HG03575 (cell line): ENCODE measurements around the gene CORO6.

ENCODE experiments used
- ATAC-seq: cut with Tn5 transposase; IDR thresholded peaks from one replicate; pipeline ENCODE4 v1.9.1; 2021; ENCODE audit not compliant: unreplicated experiment, insufficient number of reproducible peaks, low FRiP score; ENCODE audit errors: extremely low read depth

CORO6 gene

DNA sequence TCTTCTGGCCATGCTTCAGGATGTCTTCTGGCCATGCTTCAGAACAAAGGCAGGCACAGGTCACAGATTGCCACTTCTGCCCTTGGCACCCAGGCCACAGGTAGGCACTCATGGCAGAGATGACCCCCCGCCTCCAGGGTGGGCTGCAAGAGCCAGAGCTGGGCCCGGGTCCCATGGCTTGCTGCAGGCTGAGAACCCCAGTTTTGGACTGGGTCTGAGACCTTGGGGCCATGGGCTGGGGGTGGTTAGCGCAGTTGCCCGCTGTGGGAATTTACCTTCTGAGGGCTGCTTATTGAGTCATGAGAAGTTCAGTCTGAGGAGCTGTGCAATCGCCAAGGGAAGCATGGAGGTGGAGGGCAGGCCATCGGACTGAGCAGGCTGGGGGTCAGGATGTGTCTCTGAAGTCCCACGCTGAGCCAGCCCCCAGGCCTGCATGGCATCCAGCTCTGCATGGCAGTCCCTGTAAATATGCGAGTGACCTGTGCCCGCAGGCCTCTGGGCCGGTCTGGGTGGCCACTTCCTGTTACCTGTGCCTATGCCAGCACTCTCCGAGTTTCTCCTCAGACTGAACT lies 28.1 kb downstream of the CORO6 start:
- no peak for ATAC-seq

DNA sequence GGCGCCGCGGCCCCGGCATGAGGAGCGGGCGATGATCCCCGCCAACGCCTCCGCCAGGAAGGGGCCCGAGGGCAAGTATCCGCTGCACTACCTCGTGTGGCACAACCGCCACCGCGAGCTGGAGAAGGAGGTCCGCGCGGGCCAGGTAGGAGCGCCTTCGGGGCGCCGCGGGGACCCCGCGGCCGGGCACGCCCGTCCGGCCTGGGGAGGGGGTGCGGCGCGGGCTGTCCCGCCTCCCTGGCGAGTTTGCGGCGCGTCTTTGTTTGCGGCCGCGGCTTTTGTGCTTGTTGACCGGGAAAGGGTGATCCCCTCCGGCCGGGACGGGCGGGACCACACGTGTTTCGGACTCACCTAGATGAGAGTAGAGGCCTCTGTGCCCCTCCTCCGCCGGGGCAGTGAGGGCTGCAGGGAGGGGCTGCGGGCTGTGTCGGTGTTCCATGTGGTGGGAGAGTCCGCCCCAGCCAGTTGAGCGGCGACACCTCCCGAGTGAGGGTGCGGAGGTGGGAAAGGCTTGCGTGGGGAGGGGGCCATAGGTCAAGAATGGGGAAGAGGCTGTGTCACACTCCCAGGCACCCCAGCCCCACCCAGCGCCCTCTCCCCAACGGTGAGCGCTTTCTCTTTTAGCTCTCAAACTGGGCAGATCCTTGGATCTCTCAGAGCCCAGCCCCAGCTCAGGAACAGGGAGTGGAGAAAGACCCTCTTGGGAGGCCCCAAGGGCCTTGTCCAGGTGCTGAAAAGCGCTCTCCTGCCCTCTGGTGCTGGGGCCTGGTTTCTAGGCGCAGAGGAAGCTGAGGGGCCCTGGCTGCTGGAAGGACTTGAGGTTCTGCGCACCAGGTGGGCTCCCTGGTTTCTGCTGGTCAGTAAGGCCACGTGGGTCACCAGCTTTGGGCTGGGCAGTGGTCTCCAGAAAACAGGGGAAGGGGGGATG lies 28.9 kb downstream of the CORO6 start:
- no peak for ATAC-seq

DNA sequence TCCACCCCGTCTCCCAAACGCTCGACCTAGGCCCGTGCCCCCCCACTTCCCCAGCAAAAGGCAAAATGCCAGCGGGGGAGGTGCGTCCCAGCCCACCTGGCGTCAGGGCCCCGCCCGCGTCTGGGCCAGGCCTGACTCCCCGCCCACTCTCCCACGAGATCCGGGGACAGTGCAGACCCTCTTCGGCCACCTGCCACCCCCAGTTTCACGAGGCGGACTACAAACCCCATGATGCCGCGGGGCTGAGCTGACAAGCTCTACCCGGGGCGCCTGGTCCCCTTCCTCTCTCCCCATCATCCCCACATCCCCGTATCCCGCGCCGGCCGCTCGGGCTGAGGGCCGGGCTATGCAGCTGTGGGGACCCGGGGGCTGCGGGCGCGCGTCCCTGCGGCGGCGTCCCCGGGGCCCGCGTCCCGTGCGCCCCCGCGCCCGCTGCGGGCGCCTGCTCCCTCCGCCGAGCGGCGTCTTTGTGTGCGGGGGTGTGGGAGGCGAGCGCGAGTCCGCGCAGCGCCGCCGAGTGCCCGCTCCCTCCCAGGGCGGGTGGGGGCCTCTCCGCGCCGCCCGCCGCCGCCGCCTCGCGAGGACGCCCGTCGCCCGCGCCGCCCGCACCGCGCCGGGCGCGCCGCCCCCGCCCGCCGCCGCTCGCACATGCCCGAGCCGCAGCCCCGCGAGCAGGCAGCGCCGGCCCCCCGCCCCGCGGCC lies 29.7 kb downstream of the CORO6 start, which contains the start of gene ANKRD13B:
Gene ANKRD13B (plus strand): TSS at position 283 of the 702 bp plus-strand sequence. CDS start 490 bp downstream, outside the sequence.
- no peak for ATAC-seq

DNA sequence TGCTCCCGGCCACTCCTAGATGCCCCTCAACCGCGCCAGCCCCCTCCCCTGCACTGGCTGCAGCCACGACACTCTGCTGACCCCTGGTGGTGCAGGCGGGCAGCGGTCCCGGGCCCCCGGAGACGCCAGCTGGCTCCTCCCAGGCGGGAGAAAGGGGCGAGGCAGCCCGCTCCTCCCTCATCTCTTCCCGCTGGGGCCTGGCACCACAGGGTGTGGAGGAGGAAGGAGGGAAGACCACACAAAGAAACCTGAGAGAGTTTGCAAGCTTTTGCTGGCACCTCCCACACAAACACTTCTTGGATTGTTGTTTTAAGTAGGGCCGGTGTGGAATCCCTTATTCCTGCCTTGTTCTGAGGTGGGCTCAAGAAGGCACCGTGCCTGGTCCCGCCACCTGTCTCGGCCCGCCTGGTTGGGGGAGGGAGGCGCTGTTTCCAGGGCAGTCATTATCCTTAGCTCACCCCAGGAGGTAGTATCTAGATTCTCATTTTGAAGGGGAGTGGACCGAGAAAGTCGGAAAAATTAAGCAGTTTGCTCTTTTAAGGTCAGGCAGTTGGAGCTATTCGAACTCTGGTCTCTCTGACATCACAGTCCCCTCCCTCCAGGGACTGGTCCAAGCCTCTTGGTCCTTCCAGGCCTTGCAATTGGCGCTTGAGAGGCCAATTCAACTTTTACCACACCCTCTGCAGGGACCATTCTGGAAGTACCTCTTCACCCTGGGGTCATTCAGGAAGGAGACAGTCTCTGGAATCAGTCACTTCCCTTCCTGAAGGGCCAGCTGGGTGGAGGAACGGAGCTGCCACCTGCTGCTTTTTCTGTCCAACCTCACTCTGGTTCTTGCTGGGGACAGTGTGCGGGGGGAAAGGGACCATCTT lies 30.7 kb downstream of the CORO6 start:
- ATAC-seq, result no peak

DNA sequence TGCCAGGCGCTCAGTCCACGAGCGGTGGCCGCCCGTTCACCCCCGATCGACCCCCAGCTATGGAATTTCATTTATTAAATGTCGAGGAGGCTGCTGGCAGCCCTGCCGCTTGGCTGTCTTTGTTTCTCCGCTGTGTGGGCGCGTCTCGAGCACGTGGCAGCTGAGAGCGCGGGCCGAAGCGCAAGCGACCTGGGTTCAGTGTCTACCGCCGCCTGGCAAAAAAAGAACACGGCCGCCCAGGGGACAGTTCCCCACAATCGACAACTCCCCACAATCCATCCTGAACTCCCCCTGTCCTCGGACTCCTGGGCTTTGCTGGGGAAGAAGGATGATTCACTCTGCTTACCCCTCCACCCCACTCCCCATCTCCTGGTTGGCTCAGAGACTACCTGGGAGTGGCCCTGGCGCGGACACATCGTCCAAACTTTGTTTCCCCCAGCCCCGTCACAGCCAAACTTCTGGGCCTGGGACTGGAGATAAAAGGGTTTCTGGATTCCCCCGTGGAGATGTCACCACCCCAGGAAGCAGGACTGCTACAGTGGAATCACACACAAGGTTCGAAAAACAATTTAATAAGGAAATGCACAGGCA lies 31.5 kb downstream of the CORO6 start:
- no peak for ATAC-seq

DNA sequence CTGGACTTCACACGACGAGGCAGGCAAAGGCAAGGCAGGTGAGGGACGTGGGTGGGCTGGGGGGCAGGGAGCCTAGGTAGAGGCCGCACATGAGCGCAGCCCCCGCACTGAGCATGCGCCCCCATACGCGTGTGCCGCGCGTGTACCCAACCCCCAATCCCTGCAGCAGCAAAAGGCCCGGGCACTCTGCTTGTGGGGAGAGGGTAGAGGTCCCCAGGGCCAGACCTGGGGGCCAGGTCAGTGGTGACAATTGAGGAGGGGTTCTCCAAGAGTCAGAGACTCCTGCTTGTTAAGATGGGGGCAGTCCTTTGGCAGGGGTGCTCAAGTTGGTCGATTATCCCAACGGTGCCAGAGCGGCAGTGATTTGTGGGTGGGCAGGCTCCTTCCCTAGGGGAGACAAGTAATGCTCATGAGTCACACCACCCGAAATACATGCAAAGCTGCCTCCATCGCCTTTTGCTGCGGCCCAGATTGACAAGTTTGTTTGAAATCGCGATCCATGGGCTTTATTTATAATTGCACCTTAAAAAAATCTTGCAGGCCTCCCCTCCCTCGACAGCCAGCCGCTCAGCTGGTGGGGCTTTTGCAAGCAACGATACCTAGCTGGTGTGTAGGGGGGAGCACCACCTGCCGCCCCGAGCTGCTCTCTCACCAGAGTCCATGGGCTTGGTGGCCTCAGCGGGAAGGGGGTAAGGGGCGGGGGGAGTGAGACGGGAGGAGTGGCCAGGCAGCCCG lies 32.1 kb downstream of the CORO6 start:
- no peak for ATAC-seq

DNA sequence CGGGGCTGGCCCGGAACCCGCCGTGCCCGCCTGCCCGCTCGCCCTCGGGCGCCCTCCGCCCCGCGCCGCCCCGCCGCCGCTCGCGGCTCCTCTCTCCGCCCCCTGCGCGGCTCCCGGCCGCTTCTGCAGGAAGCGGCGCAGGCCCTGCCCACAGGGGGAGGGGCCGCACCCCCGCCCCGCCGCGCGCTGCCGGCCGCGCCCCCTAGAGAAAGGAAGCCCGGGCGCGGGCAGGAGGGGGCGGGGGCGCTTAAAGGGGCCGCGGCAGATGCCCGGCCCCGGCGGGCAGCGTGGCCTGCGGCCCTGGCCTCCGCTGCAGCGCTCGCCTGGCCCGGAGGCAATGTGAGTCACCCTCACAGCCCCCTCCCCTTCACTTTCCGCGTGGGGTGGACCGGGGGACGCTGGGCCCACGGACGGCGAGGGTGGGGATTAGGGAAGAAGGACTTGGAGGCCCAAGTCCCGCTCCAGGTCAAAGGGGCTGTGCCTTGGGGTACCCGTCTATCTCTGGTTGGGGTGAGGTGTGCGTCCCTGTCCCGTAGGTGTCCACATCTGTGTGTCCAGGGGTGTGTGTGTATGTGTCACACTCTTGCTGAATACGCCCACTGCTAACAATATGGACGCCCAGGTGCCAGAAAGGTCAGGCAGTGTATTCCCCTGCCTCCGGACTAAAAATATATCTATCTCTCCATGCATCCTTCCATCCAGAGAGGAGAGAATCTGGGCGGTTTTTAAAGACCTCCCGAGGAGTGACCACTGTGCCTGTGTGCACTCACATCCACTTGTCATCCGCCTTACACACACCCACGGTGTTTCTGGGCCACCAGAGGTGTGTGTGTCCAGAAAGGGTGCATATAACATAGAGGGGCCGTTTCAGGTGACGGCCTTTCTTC lies 32.9 kb downstream of the CORO6 start, which contains the start of gene GIT1:
Gene GIT1 (minus strand): TSS at position 125 of the 887 bp plus-strand sequence. CDS start 270 bp downstream, outside the sequence.
- no peak for ATAC-seq

DNA sequence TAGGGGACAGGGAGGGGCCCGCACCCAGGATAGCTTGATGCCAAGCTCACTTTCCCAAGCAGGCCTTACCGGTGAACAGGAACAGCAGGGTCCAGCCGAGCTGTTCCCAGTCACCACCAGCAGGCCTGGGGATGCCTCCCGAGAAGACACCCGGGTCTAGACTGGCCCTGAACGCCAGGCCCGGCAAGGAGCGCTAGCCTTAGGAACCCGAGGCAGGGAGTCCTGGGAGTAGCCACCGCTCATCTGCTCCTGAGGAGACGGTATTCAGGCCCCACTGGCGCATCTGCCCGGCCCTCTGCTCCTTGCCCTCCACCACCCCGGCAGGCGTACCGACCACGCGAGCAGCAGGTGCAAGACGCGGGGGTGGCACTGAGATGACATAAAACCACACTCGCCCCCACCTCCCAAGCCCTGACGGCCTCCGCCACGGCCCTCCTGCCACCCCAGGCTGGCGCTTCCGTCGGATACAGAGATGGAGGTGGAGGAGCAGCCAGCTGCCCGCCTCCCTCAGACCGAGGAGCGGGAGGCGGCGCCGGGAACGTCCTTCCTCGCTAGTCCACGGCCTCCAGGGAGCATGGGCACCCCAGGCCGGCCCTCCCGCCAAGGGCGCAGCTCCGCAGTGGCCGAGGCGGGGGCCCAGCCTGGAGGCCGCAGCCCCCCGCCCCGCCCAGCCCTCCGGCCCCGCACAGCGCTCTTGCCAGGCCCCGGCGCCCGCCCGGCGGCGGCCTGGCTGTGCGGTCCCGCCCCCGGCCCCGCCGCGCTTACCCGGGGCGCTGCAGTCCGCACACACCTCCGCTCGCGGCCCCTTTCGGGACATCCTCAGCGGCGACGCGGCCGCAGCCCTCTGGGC lies 33.9 kb downstream of the CORO6 start:
- no peak for ATAC-seq

DNA sequence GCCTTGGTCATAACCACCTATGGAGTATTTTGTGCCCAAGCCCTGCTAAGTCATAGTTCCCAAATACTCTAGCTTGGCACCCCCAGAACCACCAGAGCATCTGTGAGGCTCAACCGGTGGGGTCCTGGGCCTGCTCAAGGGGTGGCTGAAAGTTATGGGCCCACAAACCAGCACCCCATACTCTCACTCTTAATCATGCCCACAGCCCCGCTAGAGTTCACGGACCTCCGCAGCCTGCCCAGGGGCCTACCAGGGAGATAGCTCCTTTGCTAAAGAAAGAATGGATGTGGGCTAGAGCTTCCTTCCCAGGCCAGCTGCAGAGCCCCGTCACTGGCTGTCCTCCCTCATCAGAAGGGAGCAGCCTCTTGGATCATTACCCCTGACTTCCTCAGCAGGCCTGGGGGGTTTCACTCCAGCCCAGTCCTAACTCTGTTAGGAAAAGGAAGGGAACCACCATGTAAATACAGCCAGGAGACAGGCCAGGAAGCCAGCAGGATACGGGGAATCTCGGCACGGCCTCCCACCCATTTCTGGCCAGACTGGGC lies 34.6 kb downstream of the CORO6 start:
- no peak for ATAC-seq

DNA sequence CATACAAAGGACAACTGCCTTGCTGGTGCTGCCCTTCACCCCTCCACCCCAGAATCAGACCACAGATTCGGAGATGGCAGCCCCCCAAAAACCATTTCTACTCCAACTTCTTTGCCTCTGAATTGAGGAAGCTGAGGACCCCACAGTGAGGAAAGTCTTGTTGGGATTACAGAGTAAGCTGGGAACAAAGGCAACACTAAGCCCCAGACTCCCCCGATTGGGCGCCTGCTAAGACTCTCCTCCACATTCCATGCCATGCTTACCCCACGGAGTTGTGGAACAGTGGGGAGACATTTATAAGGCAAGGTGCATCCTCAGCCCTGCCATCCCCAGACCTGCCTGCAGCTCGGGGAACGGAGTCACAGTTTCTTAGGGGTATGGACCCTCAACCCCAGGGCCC lies 35.1 kb downstream of the CORO6 start:
- ATAC-seq, result no peak

DNA sequence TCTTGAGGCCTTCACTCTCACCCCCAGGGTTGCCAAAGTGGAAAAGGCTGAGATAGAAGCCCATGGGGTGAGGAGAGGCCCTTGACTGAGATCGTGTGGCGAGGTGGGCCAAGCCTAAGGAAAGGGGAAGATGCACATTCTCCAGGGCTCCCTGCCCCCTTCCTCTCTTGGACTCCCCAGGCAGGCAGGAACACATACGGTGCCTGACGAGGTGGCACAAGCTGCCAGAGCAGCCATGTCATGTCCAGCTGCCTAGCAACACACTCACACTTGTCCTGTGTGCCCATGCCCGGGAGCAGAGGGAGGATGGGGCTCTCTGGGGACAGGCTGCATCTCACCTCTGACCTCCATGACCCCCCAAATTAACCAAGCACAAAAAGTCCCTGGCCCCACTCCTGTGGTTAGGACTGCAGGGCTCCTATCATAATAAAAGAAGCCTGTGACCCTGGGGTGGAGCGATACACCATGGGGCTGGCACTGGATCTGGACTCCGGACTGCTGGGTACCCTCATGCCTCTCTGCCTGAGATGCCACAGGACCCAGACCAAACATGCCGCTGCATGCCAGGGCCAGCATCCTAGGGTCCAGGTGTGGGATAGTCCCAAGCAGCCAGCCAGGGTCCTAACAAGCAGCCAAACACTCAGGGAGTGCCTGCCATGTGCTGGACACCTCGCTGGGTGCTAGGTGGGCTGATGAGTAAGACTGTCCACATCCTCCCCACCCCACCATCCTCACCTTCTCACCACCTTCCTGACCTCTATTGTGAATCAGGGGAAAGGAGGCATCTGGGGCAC lies 35.8 kb downstream of the CORO6 start:
- no peak for ATAC-seq

DNA sequence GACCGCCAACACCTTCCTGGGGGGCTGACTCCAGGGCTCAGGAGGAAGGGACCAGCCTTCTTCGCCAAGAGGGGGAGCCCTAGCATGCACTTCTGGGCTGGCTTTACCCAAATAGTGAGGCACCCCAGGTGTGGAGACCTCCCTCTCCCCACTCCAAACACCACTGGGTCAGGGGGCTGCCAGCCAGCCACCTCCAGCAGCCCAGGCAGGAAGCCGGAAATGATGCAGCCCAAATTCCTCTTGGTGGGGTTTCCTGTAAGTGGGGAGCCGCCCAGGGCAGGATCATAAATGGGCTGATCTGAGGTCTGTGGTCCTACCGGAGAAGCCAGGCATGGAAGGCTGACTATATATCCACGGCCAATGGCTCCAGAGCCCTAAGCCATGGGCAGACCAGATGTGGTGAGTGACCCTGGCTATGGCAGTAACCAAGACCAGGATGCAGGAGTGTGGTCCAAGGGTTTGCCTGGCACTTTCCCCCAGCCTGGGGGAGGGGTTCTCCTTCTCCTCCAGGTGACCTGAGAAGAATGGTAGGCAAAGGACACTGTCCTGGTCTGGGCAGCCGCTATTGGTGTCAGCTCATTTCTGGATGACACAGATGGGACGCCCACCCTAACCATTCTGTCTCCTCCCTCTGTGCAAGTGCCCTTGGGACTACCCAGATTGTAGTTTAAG lies 37.5 kb downstream of the CORO6 start:
- ATAC-seq, result no peak

DNA sequence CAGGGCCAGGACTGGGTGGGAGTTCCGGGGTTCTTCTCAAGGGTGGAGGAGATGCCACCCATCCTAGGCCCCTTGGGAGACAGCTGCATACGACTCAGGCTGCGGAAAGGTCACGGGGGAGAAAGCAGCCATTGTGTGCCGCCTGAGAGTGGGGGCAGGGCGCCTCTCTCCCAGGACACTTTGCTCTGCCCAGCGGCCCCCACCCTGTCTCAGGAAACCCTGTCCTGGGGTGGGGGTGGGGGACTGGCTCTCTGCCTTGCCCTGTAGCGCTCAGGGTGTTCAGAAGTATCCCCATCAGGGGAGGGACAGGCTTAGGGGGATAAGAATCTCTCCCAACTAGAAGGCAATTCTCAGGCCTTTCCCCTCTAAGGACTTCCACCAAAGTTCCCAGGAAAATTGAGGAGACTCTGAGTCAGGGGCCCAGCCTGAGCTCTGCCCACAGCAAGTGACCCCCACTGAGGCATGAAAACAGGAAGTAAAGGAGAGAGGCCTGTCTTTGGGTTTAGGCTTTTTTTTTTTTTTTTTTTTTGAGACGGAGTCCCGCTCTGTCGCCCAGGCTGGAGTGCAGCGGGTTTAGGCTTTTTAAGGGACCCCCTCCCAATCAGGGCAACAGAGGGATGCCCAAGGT lies 38.1 kb downstream of the CORO6 start:
- ATAC-seq, result no peak
